ENCODE measurements around the gene HOXD1. TPM values are rescaled to one million over a fixed set of nuclear protein-coding genes. Genes with fewer than 3 reads are reported as not detected.

HOXD1 gene
- total RNA-seq, 1 experiment from 2014 or later: not detected

DNA sequence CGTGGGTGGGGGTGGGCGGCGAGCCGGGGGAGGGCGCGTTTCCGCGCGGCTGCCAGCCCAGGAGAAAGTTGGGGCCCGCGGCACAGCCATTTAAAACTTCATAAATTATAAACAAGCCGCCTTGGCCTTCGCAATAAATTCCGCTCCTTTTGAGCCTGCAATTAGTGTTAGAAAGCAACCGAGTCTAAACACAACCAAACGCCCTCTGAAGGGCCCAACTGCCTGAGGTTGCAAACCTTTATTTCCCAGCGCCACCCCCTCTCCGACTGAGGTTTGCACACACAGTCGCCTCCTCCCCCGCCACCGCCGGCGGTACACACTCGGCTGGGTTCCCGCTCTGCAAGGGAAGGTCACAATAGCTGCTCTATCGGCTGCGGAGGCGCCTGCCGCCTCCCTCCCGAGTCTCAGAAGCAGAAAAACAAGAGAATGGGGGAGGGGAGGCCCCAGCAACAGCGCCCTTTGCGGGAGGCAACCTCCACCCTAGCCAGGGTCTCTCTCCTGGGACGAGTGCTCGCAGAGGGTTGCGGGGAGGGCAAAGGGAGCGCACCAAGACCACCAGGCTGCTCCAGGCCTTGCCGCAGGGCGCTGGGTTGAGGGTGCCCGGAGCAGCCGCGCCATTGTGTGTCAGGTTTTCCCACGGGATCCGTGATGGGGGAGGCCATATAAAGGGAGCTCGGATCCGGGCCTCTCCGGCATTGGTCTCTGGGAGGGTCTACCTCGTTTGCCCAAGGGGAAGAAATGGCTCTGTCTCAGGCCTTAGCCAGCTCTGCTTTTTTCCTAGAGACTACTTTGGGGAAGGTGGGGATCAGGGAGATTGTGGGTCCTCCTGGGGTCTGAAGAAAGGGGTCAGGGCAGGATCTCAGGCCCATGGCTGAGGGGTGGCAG, 13.4 kb upstream of the HOXD1 start:
- Histone ChIP-seq H3K4me1 (ENCODE audit: insufficient read depth, low read length) (no peaks in the 10 kb centered on the region), H3K23me2 (ENCODE audit: insufficient read length, low read depth, low read length, poor library complexity, severe bottlenecking) (no peaks in the 10 kb centered on the region), H3K14ac (ENCODE audit: insufficient read depth, low read length) (no peak overlapping the region), H2AK5ac (ENCODE audit: insufficient read length, low read length) (no peak overlapping the region), H3K79me2 (ENCODE audit: insufficient read depth, low read length) (no peaks in the 10 kb centered on the region), H4K8ac (replicated peaks; ENCODE audit: insufficient read length, low read depth, low read length) (no peak overlapping the region), H3T11ph (ENCODE audit: low read length) (no peak overlapping the region), H2BK5ac (ENCODE audit: insufficient read length, low read length) (no peak overlapping the region), H3K23ac (ENCODE audit: insufficient read length, low read depth, low read length) (no peak overlapping the region), H3K9me3 (ENCODE audit: control insufficient read depth, low read depth, low read length) (no peaks in the 10 kb centered on the region), H3K27ac (ENCODE audit: insufficient read length, low read depth, low read length) (no peak overlapping the region), H3K4ac (ENCODE audit: low read depth, low read length) (no peak overlapping the region), H3K9ac (ENCODE audit: extremely low read depth, insufficient read length, low read length) (no peak overlapping the region), H2BK12ac (ENCODE audit: insufficient read length, low read depth, low read length) (no peak overlapping the region), H2BK20ac (ENCODE audit: low read depth, low read length, poor library complexity, severe bottlenecking) (no peak overlapping the region), H3K18ac (ENCODE audit: insufficient read length, low read depth, low read length) (no peak overlapping the region), H2BK120ac (ENCODE audit: low read depth, low read length, poor library complexity, severe bottlenecking) (no peak overlapping the region), H3K4me2 (ENCODE audit: insufficient read depth, insufficient read length, low read length) (no peak overlapping the region), H3K27me3 (ENCODE audit: insufficient read depth, low read length) (peaks cover 100% of the 10 kb centered on the region), H4K20me1 (ENCODE audit: control insufficient read depth, insufficient read depth, insufficient read length) (no peaks in the 10 kb centered on the region), H2BK15ac (ENCODE audit: low read depth, low read length) (no peak overlapping the region), H4K91ac (ENCODE audit: insufficient read length, low read depth, low read length) (no peak overlapping the region), H4K5ac (ENCODE audit: insufficient read length, low read depth, low read length) (no peak overlapping the region), H2AFZ (ENCODE audit: low read length) (no peak overlapping the region), H3K79me1 (ENCODE audit: insufficient read depth, low read depth, low read length, poor library complexity, severe bottlenecking) (no peaks in the 10 kb centered on the region), H3K56ac (ENCODE audit: insufficient read length, low read depth, low read length) (no peak overlapping the region)
- peaks cover 35 to 47% of the 10 kb centered on the region in 2 experiments for H3K4me1 Mint-ChIP-seq
- DNase-seq: peak; percentile 81
- peaks cover 0 to 6% (median 0%) of the 10 kb centered on the region in 3 experiments; a peak in 2 of 7 replicates for H3K36me3 Mint-ChIP-seq (ENCODE audit: insufficient read depth in 1 of 3, low read depth in 3 of 3)
- no CpG with 5 or more reads among the region's 47 CpGs for WGBS (ENCODE audit: extremely low coverage, insufficient read length, low lambda C conversion rate)
- peak overlapping the region; percentile 48 to 75 for H3K4me3 Mint-ChIP-seq
- TF ChIP-seq, protein P1, sequence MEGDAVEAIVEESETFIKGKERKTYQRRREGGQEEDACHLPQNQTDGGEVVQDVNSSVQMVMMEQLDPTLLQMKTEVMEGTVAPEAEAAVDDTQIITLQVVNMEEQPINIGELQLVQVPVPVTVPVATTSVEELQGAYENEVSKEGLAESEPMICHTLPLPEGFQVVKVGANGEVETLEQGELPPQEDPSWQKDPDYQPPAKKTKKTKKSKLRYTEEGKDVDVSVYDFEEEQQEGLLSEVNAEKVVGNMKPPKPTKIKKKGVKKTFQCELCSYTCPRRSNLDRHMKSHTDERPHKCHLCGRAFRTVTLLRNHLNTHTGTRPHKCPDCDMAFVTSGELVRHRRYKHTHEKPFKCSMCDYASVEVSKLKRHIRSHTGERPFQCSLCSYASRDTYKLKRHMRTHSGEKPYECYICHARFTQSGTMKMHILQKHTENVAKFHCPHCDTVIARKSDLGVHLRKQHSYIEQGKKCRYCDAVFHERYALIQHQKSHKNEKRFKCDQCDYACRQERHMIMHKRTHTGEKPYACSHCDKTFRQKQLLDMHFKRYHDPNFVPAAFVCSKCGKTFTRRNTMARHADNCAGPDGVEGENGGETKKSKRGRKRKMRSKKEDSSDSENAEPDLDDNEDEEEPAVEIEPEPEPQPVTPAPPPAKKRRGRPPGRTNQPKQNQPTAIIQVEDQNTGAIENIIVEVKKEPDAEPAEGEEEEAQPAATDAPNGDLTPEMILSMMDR (conservative IDR thresholded peaks at IDR 0.05): no peak
- H3K9me3 Mint-ChIP-seq: peaks cover 3 to 18% of the 10 kb centered on the region in 2 experiments; a peak in 4 of 5 replicates
- no peak overlapping the region for H3K27ac Mint-ChIP-seq
- H3K27me3 Mint-ChIP-seq (ENCODE audit: low read depth): peaks cover 100% of the 10 kb centered on the region
